Measurements from ENCODE around the gene TNS3.
"Not testable (repeated sequence)": the region's sequence is repeated elsewhere in the genome, so short reads cannot be mapped to it uniquely, and the experiment has no call there.

The TNS3 gene

GRCh38 chr7:47602272-47603004 lies 20.5 kb upstream of the TNS3 start:
- no peak for DNase-seq

GRCh38 chr7:47601881-47602249 lies 20.0 kb upstream of the TNS3 start:
- DNase-seq: no peak

GRCh38 chr7:47601119-47601880 lies 19.4 kb upstream of the TNS3 start:
- peak; percentile 95 for DNase-seq

GRCh38 chr7:47600199-47601118 lies 18.5 kb upstream of the TNS3 start:
- DNase-seq: peak; percentile 73

- DNase-seq: no peak
Observed at GRCh38 chr7:47597379-47597778, 15.5 kb upstream of the TNS3 start.

- DNase-seq: no peak
Observed at GRCh38 chr7:47596502-47597202, 14.7 kb upstream of the TNS3 start.

- no peak for DNase-seq
Observed at GRCh38 chr7:47594406-47594805, 12.5 kb upstream of the TNS3 start.

- peak; percentile 78 for DNase-seq
Observed at GRCh38 chr7:47591655-47592572, 10.0 kb upstream of the TNS3 start.

GRCh38 chr7:47591089-47591654 lies 9.3 kb upstream of the TNS3 start:
- DNase-seq: no peak

- DNase-seq: not testable (repeated sequence)
Observed at GRCh38 chr7:47590215-47590614, 8.3 kb upstream of the TNS3 start.

- DNase-seq: no peak
Observed at GRCh38 chr7:47588704-47589225, 6.9 kb upstream of the TNS3 start.

GRCh38 chr7:47587976-47588375 lies 6.1 kb upstream of the TNS3 start:
- DNase-seq: no peak

- no peak for DNase-seq
Observed at GRCh38 chr7:47587351-47587750, 5.4 kb upstream of the TNS3 start.

- DNase-seq: no peak
Observed at GRCh38 chr7:47586925-47587324, 5.0 kb upstream of the TNS3 start.

- DNase-seq: not testable (repeated sequence)
Observed at GRCh38 chr7:47586161-47586670, 4.3 kb upstream of the TNS3 start.

GRCh38 chr7:47584536-47584895 lies 2.6 kb upstream of the TNS3 start:
- DNase-seq: peak; percentile 52

- no peak for DNase-seq
Observed at GRCh38 chr7:47583739-47584535, 2.0 kb upstream of the TNS3 start.

GRCh38 chr7:47582764-47583738 lies 1.1 kb upstream of the TNS3 start:
- DNase-seq: peak; percentile 49
